SJCRH30 (cell line): ENCODE results near the gene CA4. TPM values are rescaled to one million over a fixed set of nuclear protein-coding genes. Genes with fewer than 3 reads are reported as not detected.
"Not testable (repeated sequence)": the region's sequence is repeated elsewhere in the genome, so short reads cannot be mapped to it uniquely, and the experiment has no call there.

Source experiments
- DNase-seq, 2 experiments: peaks; one replicate each; pipeline ENCODE4 v3.0.0-alpha.2; 2015 to 2020
- H3K27ac ChIP-seq: fragments of 250-450 bp; sonication (Bioruptor Pico); 2 replicates; pipeline ENCODE4 v1.5.1; 2020; ENCODE audit warnings: mild to moderate bottlenecking, moderate library complexity
- H3K27me3 ChIP-seq: fragments of 250-450 bp; sonication (Bioruptor Pico); 2 replicates; pipeline ENCODE4 v1.5.1; 2020; ENCODE audit warnings: mild to moderate bottlenecking, moderate library complexity
- H3K36me3 ChIP-seq: fragments of 250-450 bp; sonication (Bioruptor Pico); 2 replicates; pipeline ENCODE4 v1.5.1; 2020; ENCODE audit warnings: mild to moderate bottlenecking, moderate library complexity
- H3K4me1 ChIP-seq: fragments of 250-450 bp; sonication (Bioruptor Pico); 2 replicates; pipeline ENCODE4 v1.5.1; 2020; ENCODE audit warnings: mild to moderate bottlenecking, moderate library complexity
- H3K4me3 ChIP-seq: fragments of 250-450 bp; sonication (Bioruptor Pico); 2 replicates; pipeline ENCODE4 v1.5.1; 2020; ENCODE audit warnings: mild to moderate bottlenecking, moderate library complexity
- H3K9me3 ChIP-seq: fragments of 250-450 bp; sonication (Bioruptor Pico); replicated peaks from 2 replicates; pipeline ENCODE4 v1.5.1; 2020; ENCODE audit warnings: mild to moderate bottlenecking, moderate library complexity
- total RNA-seq: library from RNA; depleted of rRNA; stranded (reverse); fragments of >200 nt; shearing (Covaris generic); gene quantifications from 2 replicates; pipeline ENCODE4 v1.2.3, GENCODE V29; 2014; rRNA removed

The CA4 gene
- total RNA-seq = not detected in 2 replicates

DNA sequence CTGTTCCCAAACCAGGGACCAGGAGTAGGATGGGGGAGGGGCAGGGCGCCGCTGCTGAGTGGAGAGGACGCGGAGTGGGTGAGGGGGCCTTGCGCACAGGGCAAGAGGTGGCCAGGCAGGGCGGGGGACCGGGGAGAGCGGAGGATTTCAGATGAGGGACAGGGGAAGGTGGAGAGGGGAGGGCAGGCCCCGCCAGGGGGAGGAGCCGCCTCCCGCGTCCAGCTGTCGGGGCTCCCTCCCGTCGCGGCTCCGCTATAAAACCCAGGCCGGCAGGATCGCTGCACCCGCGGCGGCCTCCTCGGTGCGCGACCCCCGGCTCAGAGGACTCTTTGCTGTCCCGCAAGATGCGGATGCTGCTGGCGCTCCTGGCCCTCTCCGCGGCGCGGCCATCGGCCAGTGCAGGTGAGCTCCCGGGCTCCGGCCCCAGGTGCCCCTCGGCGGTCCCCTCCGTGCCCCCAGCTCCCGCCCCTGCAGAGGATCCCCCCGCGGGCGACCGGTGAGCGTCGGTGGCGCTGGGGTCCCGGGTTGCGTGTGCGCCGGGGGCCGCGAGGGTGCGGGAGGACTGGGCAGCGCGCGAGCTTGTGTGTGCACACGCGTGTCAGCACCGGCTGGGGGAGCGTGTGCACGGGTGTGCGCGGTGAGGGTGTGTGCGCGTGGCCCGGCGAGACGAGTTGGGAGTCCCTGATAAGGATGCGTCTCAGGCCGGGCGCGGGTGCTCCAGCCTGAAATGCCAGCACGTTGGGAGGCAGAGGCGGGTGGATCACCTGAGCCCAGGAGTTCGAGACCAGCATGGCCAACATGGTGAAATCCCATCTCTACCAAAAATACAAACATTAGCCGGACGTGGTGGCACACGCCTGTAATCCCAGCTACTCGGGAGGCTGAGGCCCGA, at the start of gene CA4:
Gene CA4 (plus strand): TSS at position 283 of the 892 bp plus-strand sequence. CDS start 62 bp downstream, at position 345.
- no peaks in the 10 kb centered on the region for H3K36me3 ChIP-seq
- H3K27me3 ChIP-seq = peaks cover 4% of the 10 kb centered on the region
- no peak within 1 kb of the TSS for H3K4me3 ChIP-seq

DNA sequence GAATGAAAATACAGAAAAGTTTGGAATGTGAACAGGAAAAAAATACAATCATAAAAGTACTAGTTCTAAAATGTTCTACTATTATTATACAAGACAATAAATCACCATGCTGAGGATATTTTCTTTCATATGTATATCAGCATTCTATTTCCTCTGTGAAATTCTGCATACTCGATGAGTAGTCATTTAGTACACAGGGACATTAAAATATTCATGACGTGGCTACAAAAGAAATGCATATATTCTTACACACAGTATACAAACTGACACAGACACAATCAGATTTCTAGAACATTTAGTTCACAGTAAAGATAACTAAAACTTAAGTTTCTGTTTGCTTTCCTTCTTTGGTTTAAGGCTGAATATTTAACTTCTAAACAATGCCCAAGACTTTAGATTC, 49.2 kb upstream of the CA4 start:
- H3K4me3 ChIP-seq, DNase-seq, H3K27ac ChIP-seq, H3K4me1 ChIP-seq, H3K9me3 ChIP-seq, H3K36me3 ChIP-seq, H3K27me3 ChIP-seq: not testable (repeated sequence)

More for the DNA sequence above, at the start of gene CA4:
- no peak within 1 kb of the TSS for H3K27ac ChIP-seq
- H3K4me1 ChIP-seq = no peaks in the 10 kb centered on the region
- no peak for DNase-seq
- no peaks in the 10 kb centered on the region for H3K9me3 ChIP-seq

DNA sequence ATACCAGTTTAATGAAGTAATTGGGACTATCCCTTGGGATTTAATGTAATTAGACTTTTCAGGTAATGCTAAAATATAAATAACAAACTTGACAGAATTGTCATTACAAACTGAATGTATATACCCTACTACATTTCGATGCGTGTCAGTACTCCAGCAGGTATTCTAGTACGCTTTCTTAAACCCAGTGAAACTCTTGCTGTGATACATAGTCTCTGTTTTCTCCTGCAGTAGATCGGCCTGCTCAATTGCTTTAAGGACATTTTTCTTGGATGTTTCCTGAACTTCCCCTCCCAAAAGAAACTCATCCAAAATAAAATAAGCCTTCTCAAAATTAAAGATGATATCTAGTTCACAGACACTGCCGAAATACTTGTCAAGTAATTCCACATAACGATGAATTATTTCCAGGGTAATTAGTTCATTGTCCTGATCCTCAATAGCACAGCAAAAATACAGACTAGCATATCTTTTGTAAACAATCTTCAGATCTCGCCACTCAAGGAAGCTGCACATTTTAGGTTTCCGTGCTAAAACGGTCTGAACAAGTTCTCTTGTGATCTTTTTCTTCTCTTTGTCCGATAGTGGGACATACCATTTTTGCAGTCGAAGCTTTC, 47.6 kb upstream of the CA4 start:
- not testable (repeated sequence) for H3K4me3 ChIP-seq, H3K36me3 ChIP-seq, H3K4me1 ChIP-seq, H3K27ac ChIP-seq, H3K27me3 ChIP-seq, H3K9me3 ChIP-seq, DNase-seq

DNA sequence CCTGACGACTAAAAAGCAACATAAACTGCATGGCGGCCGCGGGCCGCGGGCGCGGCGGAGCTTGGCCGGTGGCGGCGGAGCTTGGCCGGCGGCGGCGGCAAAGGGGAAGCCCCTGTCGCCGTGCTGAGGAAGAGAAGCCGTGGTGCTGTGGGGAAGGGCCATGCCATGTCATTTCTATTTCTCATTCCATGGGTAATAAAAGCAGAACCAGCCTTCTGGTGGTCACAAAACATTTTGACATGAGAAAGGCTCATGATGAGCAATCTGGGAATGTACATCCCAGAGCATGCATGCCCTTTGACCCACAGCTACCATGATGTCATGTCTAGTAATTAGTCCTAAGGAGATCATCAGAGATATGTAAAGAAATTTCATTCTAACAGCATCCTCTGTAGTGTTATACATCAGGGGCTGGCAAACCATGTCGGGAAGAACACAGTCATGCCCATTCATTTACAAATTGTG, 47.1 kb upstream of the CA4 start:
- no peak for DNase-seq
- H3K27ac ChIP-seq = no peak overlapping the region
- no peaks in the 10 kb centered on the region for H3K9me3 ChIP-seq
- no peak overlapping the region for H3K4me3 ChIP-seq
- H3K36me3 ChIP-seq = no peaks in the 10 kb centered on the region
- H3K4me1 ChIP-seq = no peaks in the 10 kb centered on the region
- no peaks in the 10 kb centered on the region for H3K27me3 ChIP-seq

DNA sequence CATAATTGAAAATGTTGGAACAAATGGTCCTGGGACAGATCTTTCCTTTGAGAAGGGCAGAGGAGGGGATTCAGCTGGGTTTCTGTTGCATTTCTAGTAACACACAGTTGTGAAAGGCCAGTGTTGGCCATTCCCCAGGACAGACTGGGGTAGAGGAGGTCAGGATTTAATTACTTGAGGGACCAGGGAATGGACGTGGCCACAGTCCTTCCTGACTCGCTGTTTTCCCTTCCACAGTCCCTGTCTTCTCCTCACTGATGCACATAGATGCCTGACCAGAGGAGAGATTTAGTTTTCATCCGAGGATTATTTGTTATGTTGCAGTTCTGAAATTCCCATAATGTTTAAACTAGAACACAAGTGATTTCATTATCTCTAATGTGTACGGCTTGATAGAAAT, 45.8 kb upstream of the CA4 start:
- DNase-seq = no peak
- Histone ChIP-seq H3K27me3 (no peaks in the 10 kb centered on the region), H3K27ac (no peak overlapping the region), H3K4me3 (no peak overlapping the region), H3K4me1 (no peaks in the 10 kb centered on the region), H3K9me3 (no peaks in the 10 kb centered on the region), H3K36me3 (no peaks in the 10 kb centered on the region)

DNA sequence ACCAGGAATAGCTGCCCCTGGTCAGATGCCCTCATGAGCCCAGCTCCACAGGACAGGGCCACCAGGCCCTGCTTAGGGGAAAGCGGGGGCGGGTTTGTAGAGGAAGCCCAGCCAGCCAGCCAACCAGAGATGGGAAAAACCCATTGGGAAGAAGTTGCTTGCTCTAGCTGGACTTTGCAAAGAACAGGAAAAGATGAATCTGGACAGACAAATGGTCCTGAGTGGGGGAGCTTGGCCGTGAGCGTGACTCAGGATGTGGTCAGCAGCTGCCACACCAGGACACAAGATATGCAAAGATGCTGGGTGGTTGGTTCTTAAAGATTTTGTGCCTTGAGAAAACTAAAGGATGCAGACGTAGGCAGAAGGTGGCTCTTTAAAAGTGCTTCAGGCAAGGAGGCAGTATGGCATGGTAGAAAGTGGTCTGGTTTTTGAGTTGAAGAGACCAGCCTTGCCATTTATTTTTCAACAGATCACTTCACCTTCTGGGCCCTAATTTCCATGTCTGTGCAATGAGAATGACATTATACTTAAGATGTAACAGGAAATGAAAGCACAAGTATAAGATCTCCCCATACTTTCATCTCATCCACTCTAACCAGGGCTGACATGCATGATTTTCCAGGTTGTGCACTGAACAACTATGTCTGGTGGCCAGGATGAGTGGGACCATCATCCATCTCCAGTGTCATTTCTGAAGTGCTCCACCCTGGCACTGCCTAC, 43.3 kb upstream of the CA4 start:
- H3K36me3 ChIP-seq = no peaks in the 10 kb centered on the region
- no peaks in the 10 kb centered on the region for H3K4me1 ChIP-seq
- no peaks in the 10 kb centered on the region for H3K9me3 ChIP-seq
- no peak overlapping the region for H3K4me3 ChIP-seq
- H3K27me3 ChIP-seq = no peaks in the 10 kb centered on the region
- no peak for DNase-seq
- no peak overlapping the region for H3K27ac ChIP-seq

DNA sequence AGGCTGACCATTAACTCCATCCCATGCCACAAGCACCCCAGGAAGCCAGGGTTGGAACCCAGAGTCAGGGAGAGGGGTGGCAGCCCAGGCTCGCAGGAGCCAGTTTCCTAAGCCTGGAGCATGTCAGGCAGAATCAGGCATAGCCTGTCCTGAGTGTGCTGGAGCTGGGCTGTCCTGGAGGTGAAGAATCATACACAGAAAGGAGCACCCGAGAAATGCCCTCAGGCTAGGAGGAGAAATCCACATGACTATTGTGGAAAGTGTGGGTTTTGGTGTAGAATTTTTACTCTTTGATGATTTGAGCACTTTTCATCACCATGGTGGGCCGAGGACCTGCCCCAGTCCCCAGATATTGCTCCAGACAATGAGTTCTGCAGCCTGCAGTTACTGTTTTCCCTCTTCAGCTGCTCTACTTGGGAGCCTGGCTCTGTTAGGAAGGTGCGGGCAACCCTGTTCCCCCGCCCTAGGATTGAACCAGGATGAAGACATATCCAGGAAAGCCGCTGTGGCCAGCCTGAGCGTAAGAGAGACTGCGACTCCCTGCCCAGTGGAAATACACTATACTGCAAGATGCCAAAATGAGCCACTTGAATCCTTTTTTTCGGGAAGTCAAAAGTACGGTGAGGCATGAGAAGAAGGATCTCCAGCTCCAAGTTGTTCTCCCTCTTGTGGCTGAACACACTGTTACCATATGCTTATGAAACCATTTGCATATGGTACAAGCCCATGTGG, 42.1 kb upstream of the CA4 start:
- no peak for DNase-seq
- Histone ChIP-seq H3K4me1 (no peaks in the 10 kb centered on the region), H3K4me3 (no peak overlapping the region), H3K9me3 (no peaks in the 10 kb centered on the region), H3K27ac (no peak overlapping the region), H3K27me3 (no peaks in the 10 kb centered on the region), H3K36me3 (no peaks in the 10 kb centered on the region)

DNA sequence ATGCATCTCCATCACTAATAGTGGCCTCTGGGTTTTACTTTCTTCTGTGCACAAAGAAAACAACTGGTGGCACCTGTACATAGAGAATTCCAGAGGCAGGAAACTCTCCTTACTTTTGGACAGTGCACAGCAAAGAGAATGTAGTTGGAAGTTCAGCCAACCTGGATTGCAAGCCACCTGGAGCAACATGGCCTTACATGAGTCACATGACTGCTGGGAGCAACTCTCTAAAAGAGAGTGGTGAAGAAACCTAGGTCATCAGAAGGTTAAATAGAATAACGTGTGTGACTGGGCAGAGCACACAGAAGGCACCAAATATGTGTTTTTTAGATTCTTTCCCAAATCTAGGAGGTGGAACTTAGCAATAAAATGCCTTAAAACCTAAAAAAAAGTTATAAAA, 41.5 kb upstream of the CA4 start:
- H3K4me1 ChIP-seq, H3K27ac ChIP-seq, H3K36me3 ChIP-seq, DNase-seq, H3K27me3 ChIP-seq, H3K9me3 ChIP-seq, H3K4me3 ChIP-seq: not testable (repeated sequence)

DNA sequence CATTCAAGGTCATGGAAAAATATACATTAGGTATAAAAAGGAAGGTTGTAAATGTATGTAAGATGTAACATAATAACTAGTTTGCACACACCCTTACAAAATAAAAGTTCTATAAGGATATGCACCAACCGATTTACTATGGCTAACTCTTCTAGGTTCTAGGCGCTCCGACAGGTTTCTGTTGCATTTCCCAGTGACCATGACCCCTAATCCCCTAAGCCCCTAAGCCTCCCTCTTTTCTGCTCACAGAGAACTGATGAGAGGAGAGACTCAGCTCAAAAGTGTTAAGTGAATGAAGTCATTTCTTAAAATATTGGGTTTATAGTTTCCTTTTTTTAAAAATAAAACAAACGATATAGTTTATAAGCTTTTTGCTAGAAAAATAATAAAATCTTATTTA, 41.1 kb upstream of the CA4 start:
- Histone ChIP-seq H3K9me3 (no peaks in the 10 kb centered on the region), H3K27me3 (no peaks in the 10 kb centered on the region), H3K36me3 (no peaks in the 10 kb centered on the region), H3K4me3 (no peak overlapping the region), H3K4me1 (no peaks in the 10 kb centered on the region), H3K27ac (no peak overlapping the region)
- no peak for DNase-seq

DNA sequence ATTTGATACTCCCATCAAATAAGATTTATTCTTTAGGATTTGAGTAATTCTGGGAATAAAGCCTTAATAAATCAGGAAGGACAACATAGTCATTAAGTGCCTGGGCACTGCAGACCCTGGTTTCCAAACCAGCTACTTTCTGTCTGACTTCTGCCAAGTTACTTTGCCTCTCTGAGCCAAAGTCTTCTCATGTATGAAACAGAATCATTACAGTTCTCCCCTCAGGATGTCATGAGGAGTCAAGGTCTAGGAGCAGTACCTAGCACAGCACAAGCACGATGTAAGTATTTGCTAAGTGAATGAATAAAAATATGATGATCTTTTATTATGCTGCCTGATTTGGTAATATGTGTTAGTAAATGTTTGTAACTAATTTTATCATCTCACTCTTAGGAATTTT, 40.6 kb upstream of the CA4 start:
- Histone ChIP-seq H3K27ac (no peak overlapping the region), H3K36me3 (no peaks in the 10 kb centered on the region), H3K4me3 (no peak overlapping the region), H3K27me3 (no peaks in the 10 kb centered on the region), H3K4me1 (no peaks in the 10 kb centered on the region), H3K9me3 (no peaks in the 10 kb centered on the region)
- no peak for DNase-seq

DNA sequence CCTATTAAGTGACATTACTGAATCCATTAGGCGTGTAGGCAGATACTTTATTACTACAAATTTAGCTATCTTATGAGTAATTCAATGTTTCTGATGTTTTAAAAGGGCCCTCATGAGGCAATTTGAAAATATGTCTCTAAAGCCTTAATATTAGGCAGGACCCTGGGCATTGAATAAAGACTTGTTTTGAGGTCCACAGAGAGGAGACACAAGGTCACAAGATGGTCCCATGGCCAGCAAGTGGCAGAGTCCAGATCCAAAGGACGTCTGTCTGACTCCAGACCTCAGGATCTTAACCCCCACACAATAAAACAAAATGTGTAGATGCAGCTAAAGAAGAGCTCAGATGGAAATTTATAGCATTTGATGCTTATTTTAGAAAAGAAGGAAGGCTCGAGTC, 39.2 kb upstream of the CA4 start:
- no peaks in the 10 kb centered on the region for H3K9me3 ChIP-seq
- no peaks in the 10 kb centered on the region for H3K36me3 ChIP-seq
- no peak overlapping the region for H3K27ac ChIP-seq
- no peaks in the 10 kb centered on the region for H3K4me1 ChIP-seq
- no peak overlapping the region for H3K4me3 ChIP-seq
- no peaks in the 10 kb centered on the region for H3K27me3 ChIP-seq
- no peak for DNase-seq

DNA sequence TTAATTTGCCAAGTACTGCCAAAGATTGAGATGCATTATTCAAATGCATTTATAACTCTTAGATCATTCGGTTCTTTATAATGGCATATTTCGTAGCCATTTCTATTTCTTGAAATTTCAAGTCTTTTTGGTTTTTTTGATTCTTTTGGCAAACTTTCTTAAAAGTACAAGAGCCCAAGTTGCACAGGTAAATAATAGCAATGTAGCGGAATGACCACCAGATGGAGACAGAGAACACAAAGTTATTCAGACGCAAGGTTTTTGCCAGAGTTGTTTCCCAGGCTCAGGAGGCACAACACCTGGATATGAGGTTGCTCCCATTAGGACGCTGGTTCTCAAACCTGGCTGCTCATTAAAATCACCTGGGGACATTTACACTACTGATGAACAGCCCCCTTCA, 38.1 kb upstream of the CA4 start:
- H3K9me3 ChIP-seq, H3K4me3 ChIP-seq, H3K27ac ChIP-seq, H3K4me1 ChIP-seq, H3K27me3 ChIP-seq, DNase-seq, H3K36me3 ChIP-seq: not testable (repeated sequence)

DNA sequence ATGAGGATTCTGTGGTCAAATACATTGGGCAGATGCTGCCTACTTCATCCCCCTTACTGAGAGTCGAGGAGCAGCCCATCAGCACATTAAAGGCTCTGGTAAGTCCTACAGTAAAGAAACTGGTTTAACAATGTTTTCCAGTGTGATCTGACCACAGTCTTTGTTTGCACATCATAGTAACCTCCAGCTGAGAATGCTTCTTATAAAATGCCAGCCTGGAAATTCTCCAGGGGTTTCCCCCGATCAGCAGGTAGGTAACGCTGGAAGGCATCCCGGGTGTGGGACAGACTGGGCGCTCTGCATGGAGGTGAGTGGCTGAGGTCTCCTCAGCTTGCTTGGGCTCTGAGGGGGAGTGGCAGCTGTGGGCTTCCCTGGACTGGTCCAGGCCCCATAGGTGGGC, 34.4 kb upstream of the CA4 start:
- H3K9me3 ChIP-seq, H3K4me1 ChIP-seq, H3K4me3 ChIP-seq, H3K27ac ChIP-seq, DNase-seq, H3K27me3 ChIP-seq, H3K36me3 ChIP-seq: not testable (repeated sequence)

DNA sequence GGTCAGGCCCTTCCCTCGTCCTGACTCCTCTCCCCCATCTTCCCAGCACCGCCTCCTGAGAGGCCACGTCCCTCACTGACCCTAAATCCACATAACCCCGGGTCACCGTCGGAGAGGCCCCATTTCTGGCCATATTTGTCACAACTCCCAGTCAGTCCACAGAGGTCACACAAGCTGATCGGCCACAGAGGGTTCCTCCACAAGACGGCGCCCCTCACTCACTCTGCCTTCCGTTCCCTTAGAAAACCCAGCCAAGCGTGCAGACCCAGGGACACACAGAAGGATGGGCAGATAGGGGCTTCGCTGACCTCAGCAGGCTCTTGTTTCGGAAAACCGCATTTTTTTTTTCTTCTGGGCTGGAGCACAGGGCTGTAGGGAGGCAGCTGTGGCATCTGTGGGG, 33.6 kb upstream of the CA4 start:
- not testable (repeated sequence) for H3K27ac ChIP-seq, H3K36me3 ChIP-seq, H3K27me3 ChIP-seq, H3K4me3 ChIP-seq, H3K9me3 ChIP-seq, DNase-seq, H3K4me1 ChIP-seq

DNA sequence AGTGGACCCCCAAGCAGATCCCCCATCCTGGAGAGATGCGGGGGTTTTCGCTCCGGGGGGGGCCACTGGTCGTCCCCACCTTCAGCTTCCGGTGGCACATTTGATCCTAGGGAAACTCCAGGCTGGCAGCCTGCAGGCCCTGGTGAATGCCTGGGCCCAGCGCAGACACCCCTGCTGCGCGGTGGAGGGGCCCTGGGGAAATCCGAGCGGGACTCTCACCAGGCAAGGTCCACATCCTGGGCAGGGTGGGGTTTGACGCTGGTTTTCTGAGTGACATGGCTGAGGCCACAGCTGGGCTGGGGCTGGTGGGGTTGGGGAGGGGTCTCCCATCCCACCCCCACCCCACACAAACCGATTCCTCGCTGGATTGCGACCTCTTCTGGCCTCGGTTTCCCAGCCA, 30.6 kb upstream of the CA4 start:
- not testable (repeated sequence) for DNase-seq, H3K4me3 ChIP-seq, H3K27me3 ChIP-seq, H3K27ac ChIP-seq, H3K36me3 ChIP-seq, H3K4me1 ChIP-seq, H3K9me3 ChIP-seq
